K562 (cell line): ENCODE results near the gene TTC9B. TPM values are rescaled to one million over a fixed set of nuclear protein-coding genes. Genes with fewer than 3 reads are reported as not detected.

Experiments used
- ATAC-seq: fragments of 200-7000 bp; cut with Tn5 transposase; 3 replicates; pipeline ENCODE4 v1.9.1; 2020; ENCODE audit warnings: moderate library complexity
- BruUV-seq: library from RNA; stranded (reverse); fragments of 400-500 nt; replicated peaks from 2 replicates; lab custom pipeline; 2021; lab: Mats Ljungman, UMichigan
- CTCF ChIA-PET: fragments of 300-600 bp; formaldehyde crosslinking; extraction: SDS; loops from one replicate; lab custom pipeline; 2021; ENCODE audit warnings: low intra/inter-chr PET ratio; lab: Yijun Ruan, JAX
- POLR2A ChIA-PET: fragments of 300-600, 350-650 bp; sonication (Branson Sonifier 250); formaldehyde crosslinking; extraction: SDS; loops from one replicate; lab custom pipeline; 2021; ENCODE audit warnings: antibody characterized with exemption, inconsistent platforms; lab: Yijun Ruan, JAX
- DNase-seq, 4 experiments: peaks; one replicate each; pipeline versions ENCODE4 v3.0.0 to v3.0.0-alpha.2; 2011 to 2018; ENCODE audit warnings: low spot score in 3 of 4, mixed read lengths in 3 of 4; ENCODE audit errors: extremely low read depth in 1 of 4
- FAIRE-seq: peaks from 2 replicates; lab custom pipeline; 2011; peaks lifted over from hg19 to GRCh38; lab: Jason Lieb, UNC
- H2AFZ ChIP-seq: 2 replicates; pipeline ENCODE4 v1.6.0; 2011; ENCODE audit warnings: low read depth, low read length, control low read depth, inconsistent platforms
- H3K27ac ChIP-seq: fragments of 200-600 bp; 3 replicates; pipeline ENCODE4 v1.8.0; 2011; ENCODE audit warnings: low read depth, mild to moderate bottlenecking, control low read depth, inconsistent platforms, low read length, moderate library complexity, mixed read lengths; ENCODE audit errors: extremely low read depth
- H3K27me3 ChIP-seq, 2 experiments: fragments of 300-600 bp in 1 of 2; 2 replicates in 1 of 2; 3 replicates in 1 of 2; pipeline versions ENCODE4 v1.6.0 to v1.8.0; 2011; ENCODE audit warnings: inconsistent platforms in 2 of 2, low read length in 2 of 2, mild to moderate bottlenecking in 1 of 2, mixed read lengths in 1 of 2, moderate library complexity in 1 of 2; ENCODE audit not compliant: control insufficient read depth in 2 of 2, insufficient read depth in 2 of 2
- H3K36me3 ChIP-seq: fragments of 300-600 bp; 3 replicates; pipeline ENCODE4 v1.8.0; 2011; ENCODE audit warnings: mild to moderate bottlenecking, low read length, inconsistent platforms; ENCODE audit not compliant: control insufficient read depth, insufficient read depth
- H3K4me1 ChIP-seq, 2 experiments: fragments of 200-600 bp in 1 of 2; replicated peaks in 1 of 2; 2 replicates in 1 of 2; 3 replicates in 1 of 2; pipeline versions ENCODE4 v1.5.1 to v1.8.0; 2011; ENCODE audit warnings: inconsistent platforms in 2 of 2, low read length in 2 of 2, mild to moderate bottlenecking in 1 of 2, mixed read lengths in 1 of 2, moderate library complexity in 1 of 2; ENCODE audit not compliant: control insufficient read depth in 2 of 2, insufficient read depth in 2 of 2
- H3K4me2 ChIP-seq: 2 replicates; pipeline ENCODE4 v1.6.1; 2011; ENCODE audit warnings: low read length, control low read depth, inconsistent platforms, mixed read lengths; ENCODE audit not compliant: insufficient read depth
- H3K4me3 ChIP-seq: fragments of 200-600 bp; sonication (generic), shearing (Covaris generic); 2 replicates; pipeline ENCODE4 v1.5.1; 2016; ENCODE audit warnings: control low read depth, inconsistent platforms
- H3K79me2 ChIP-seq: fragments of 200-600 bp; 3 replicates; pipeline ENCODE4 v1.8.0; 2011; ENCODE audit warnings: low read length, inconsistent platforms; ENCODE audit not compliant: control insufficient read depth, insufficient read depth
- H3K9ac ChIP-seq, 2 experiments: 2 replicates each; pipeline versions ENCODE4 v1.6.0 to v1.6.1; 2011; ENCODE audit warnings: low read depth in 2 of 2, low read length in 2 of 2, control low read depth in 1 of 2, inconsistent platforms in 1 of 2, mild to moderate bottlenecking in 1 of 2, mixed read lengths in 1 of 2; ENCODE audit not compliant: insufficient read depth in 1 of 2
- H3K9me1 ChIP-seq: one replicate; pipeline ENCODE4 v1.6.0; 2011; ENCODE audit warnings: inconsistent platforms, mild to moderate bottlenecking, low read length, moderate library complexity; ENCODE audit not compliant: control insufficient read depth, insufficient read depth
- H3K9me3 ChIP-seq: replicated peaks from 2 replicates; pipeline ENCODE4 v1.5.1; 2011; ENCODE audit warnings: low read depth, low read length, inconsistent platforms; ENCODE audit not compliant: control insufficient read depth, insufficient read depth
- H4K20me1 ChIP-seq: replicated peaks from 2 replicates; pipeline ENCODE4 v1.6.1; 2011; ENCODE audit warnings: low read length, inconsistent platforms, mixed read lengths; ENCODE audit not compliant: control insufficient read depth, insufficient read depth
- CHD4 ChIP-seq: fragments of 200-600 bp; sonication (generic); IDR thresholded peaks from 3 replicates; pipeline ENCODE4 v1.6.1; 2012; ENCODE audit warnings: low read depth, mild to moderate bottlenecking, mixed read lengths, low read length, inconsistent platforms; ENCODE audit not compliant: insufficient read depth, insufficient replicate concordance, poor library complexity, severe bottlenecking
- FOXK2 ChIP-seq, 2 experiments: fragments of 450-650 bp; IDR thresholded peaks in 1 of 2; conservative IDR thresholded peaks in 1 of 2; 2 replicates each; pipeline ENCODE4 v1.6.1; 2016; ENCODE audit warnings: low read depth in 2 of 2, mild to moderate bottlenecking in 1 of 2
- HNRNPUL1 ChIP-seq: fragments of 200-400 bp; formaldehyde crosslinking; IDR thresholded peaks from 2 replicates; pipeline ENCODE4 v1.6.1; 2017; ENCODE audit warnings: low read length
- KAT7 ChIP-seq: sonication (generic); formaldehyde crosslinking; IDR thresholded peaks from 2 replicates; pipeline ENCODE4 v1.8.0; 2022; ENCODE audit warnings: missing genetic modification reagents, mild to moderate bottlenecking, borderline replicate concordance
- KLF10 ChIP-seq: fragments of 250-450 bp; sonication (Bioruptor Pico); IDR thresholded peaks from 2 replicates; pipeline ENCODE4 v1.6.1; 2021; ENCODE audit warnings: matching md5 sums
- MCM2 ChIP-seq: fragments of 450-650 bp; IDR thresholded peaks from 2 replicates; pipeline ENCODE4 v1.6.1; 2017; ENCODE audit warnings: low read depth, mild to moderate bottlenecking
- POLR2H ChIP-seq: IDR thresholded peaks from 2 replicates; pipeline ENCODE4 v1.6.1; 2016; ENCODE audit warnings: missing genetic modification characterization, low read depth, mild to moderate bottlenecking, control low read depth, missing compliant biosample characterization, moderate library complexity
- RBM22 ChIP-seq: fragments of 200-400 bp; formaldehyde crosslinking; IDR thresholded peaks from 2 replicates; pipeline ENCODE4 v1.6.1; 2018; ENCODE audit warnings: low read length, low read depth; ENCODE audit not compliant: poor library complexity, severe bottlenecking
- SOX6 ChIP-seq: fragments of 450-650 bp; IDR thresholded peaks from 2 replicates; pipeline ENCODE4 v1.6.1; 2014; ENCODE audit warnings: mild to moderate bottlenecking
- STAT5A ChIP-seq: IDR thresholded peaks from 2 replicates; pipeline ENCODE4 v1.6.1; 2012; ENCODE audit warnings: low read length, inconsistent platforms, borderline replicate concordance
- TRIM25 ChIP-seq: fragments of 450-650 bp; IDR thresholded peaks from 2 replicates; pipeline ENCODE4 v1.7.0; 2016; ENCODE audit warnings: borderline replicate concordance
- ZC3H8 ChIP-seq: fragments of 450-650 bp; IDR thresholded peaks from 2 replicates; pipeline ENCODE4 v1.6.1; 2017
- ZNF224 ChIP-seq: sonication (generic); formaldehyde crosslinking; IDR thresholded peaks from 2 replicates; pipeline ENCODE4 v1.8.0; 2022; ENCODE audit warnings: mild to moderate bottlenecking, missing genetic modification reagents
- ZNF324 ChIP-seq: fragments of 250-450 bp; sonication (Bioruptor Pico); IDR thresholded peaks from 2 replicates; pipeline ENCODE4 v1.4.0; 2020; ENCODE audit warnings: mild to moderate bottlenecking
- WGBS: fragments of 100-300 bp; shearing (Covaris generic); methylation state at CpG from one replicate; pipeline ENCODE4 v1.1.6; 2016; ENCODE audit warnings: low coverage, mixed read lengths; ENCODE audit not compliant: insufficient coverage; ENCODE audit errors: missing lambda C conversion rate; 5-methylcytosine and 5-hydroxymethylcytosine counted together
- in situ Hi-C: fragments of 300-500 bp; cut with MboI; formaldehyde crosslinking; loops from 4 replicates; pipeline ENCODE4 v1.15.0; 2018; ENCODE audit warnings: inconsistent platforms, mixed read lengths
- intact Hi-C: fragments of 100-400 bp; cut with micrococcal nuclease; formaldehyde crosslinking; loops from 2 replicates; pipeline ENCODE4 v1.14.2; 2022
- polyA plus RNA-seq, 8 experiments: library from polyadenylated mRNA; depleted of rRNA in 4 of 8; stranded (reverse) in 5 of 8; unstranded in 3 of 8; fragments of >200 nt; fragmentation: Nextera tagmentation in 2 of 8; fragmentation: Illumina TruSeq in 1 of 8; extraction: Ambion mirVana in 2 of 8; extraction: Trizol in 1 of 8; gene quantifications; 2 replicates each; pipeline versions ENCODE4 v1.2.1 to v1.2.3, GENCODE V29; 2011 to 2014; ENCODE audit warnings: inconsistent platforms in 1 of 8, missing spikeins in 1 of 8
- total RNA-seq, 7 experiments: library from RNA; depleted of rRNA in 6 of 7; stranded (reverse); fragments of >200 nt in 6 of 7; fragmentation: Illumina TruSeq in 2 of 7; extraction: Trizol in 2 of 7; gene quantifications; 2 replicates each; pipeline versions ENCODE4 v1.2.1 to v1.2.3, GENCODE V29; 2011 to 2021; ENCODE audit warnings: low replicate concordance in 1 of 7
- TF ChIP-seq, protein P1 (sequence below): sonication (generic); formaldehyde crosslinking; IDR thresholded peaks from 2 replicates; pipeline ENCODE4 v1.8.1; 2023; ENCODE audit warnings: mild to moderate bottlenecking, missing genetic modification reagents

Gene TTC9B
- total and polyA plus RNA-seq, 9 of the 15 experiments (the other 6 are each of a cell fraction or from before 2014, with no cell fraction given), result 0.06 to 0.14 TPM; not detected in 7

DNA sequence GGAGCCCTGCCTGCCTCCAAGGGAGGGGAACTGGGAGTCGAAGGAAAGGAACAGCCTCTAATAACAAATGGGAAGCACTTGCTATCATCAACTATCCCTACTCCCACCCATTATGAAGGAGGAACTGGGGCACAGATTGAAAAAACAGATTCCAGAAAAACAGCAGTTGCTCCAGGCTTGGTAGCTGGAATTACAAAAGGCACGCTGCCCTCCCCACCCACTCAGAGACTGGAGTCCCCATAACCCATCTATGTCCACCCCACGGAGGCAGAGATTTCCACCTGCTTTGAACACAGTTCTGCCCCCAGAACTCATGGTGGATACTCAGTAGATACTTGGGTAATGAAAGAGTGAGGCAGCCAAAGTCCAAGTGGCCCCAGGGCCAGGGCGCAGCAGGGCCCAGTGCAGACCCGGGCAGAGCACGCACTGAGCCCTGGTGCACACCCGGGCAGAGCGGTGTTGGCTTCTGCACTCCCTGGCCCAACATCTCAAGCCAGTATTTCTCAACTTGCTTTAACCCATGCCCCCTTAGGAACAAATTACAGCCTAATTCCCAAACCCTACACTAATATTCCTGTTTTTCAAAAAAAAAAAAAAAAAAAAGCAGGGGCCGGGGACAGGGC lies 27.4 kb upstream of the TTC9B start:
- no peaks in the 10 kb centered on the region for H3K9me3 ChIP-seq
- H3K4me3 ChIP-seq, result no peak overlapping the region
- 97% methylated on average over 7 of the region's 9 CpGs for WGBS
- H4K20me1 ChIP-seq, result peaks cover 4% of the 10 kb centered on the region; the same call in 1 of the 2 replicates
- no peaks in the 10 kb centered on the region for H3K27me3 ChIP-seq
- no peak for FAIRE-seq
- TF ChIP-seq, protein P1, sequence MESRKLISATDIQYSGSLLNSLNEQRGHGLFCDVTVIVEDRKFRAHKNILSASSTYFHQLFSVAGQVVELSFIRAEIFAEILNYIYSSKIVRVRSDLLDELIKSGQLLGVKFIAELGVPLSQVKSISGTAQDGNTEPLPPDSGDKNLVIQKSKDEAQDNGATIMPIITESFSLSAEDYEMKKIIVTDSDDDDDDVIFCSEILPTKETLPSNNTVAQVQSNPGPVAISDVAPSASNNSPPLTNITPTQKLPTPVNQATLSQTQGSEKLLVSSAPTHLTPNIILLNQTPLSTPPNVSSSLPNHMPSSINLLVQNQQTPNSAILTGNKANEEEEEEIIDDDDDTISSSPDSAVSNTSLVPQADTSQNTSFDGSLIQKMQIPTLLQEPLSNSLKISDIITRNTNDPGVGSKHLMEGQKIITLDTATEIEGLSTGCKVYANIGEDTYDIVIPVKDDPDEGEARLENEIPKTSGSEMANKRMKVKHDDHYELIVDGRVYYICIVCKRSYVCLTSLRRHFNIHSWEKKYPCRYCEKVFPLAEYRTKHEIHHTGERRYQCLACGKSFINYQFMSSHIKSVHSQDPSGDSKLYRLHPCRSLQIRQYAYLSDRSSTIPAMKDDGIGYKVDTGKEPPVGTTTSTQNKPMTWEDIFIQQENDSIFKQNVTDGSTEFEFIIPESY, result no peak
- TF ChIP-seq KAT7 (CRISPR knock-in tag) (no peak), ZNF224 (no peak), TRIM25 (no peak), KLF10 (CRISPR knock-in tag) (no peak), FOXK2 (conservative IDR thresholded peaks at IDR 0.05 in 1 of 2, IDR thresholded peaks at IDR 0.05 in 1 of 2; ENCODE audit: low read depth in 2 of 2) (no peak), HNRNPUL1 (no peak), MCM2 (no peak), ZNF324 (CRISPR knock-in tag) (no peak), SOX6 (no peak), STAT5A (no peak), CHD4 (no peak), RBM22 (no peak), POLR2H (tag) (no peak), ZC3H8 (no peak)
- TF ChIP-seq, all 486 proteins: peak for 0
- Histone ChIP-seq H3K36me3 (peaks cover 69% of the 10 kb centered on the region; the same call in 2 of the 3 replicates), H3K79me2 (peaks cover 32% of the 10 kb centered on the region), H3K4me1 (peaks cover 0 to 15% of the 10 kb centered on the region in 2 experiments; a peak in 2 of 5 replicates), H2AFZ (no peak overlapping the region), H3K9ac (peak overlapping the region in 1 of 2 experiments; percentile 72; a peak in 1 of 4 replicates), H3K9me1 (peaks cover 4% of the 10 kb centered on the region), H3K27ac (no peak overlapping the region), H3K4me2 (no peak overlapping the region)
- CTCF ChIA-PET, result no interaction called here
- no TSS peak for BruUV-seq
- ATAC-seq (no peak), DNase-seq (no peak)
- in situ Hi-C loops (no loop called here), intact Hi-C loops (no loop called here)
- POLR2A ChIA-PET, result interaction anchor here (1.7 kb wide), 1 partner anchor 9 kb away, joined by 5 read pairs; no protein-coding TSS in a partner anchor
